ENCODE measurements around the gene ACKR4. TPM values are rescaled to one million over a fixed set of nuclear protein-coding genes. Genes with fewer than 3 reads are reported as not detected.

Gene ACKR4
- polyA plus RNA-seq, 1 experiment, result 26.7 TPM

GRCh38 chr3:132625613-132626012 lies 28.5 kb downstream of the ACKR4 start:
- peaks cover 2% of the 10 kb centered on the region; the same call in 1 of the 2 replicates for H3K36me3 ChIP-seq (ENCODE audit: control insufficient read depth, insufficient read depth, low read length)
- TF ChIP-seq CTCF (IDR thresholded peaks at IDR 0.05; ENCODE audit: insufficient read depth, low read depth, low read length), result no peak
- H3K27me3 ChIP-seq (ENCODE audit: control insufficient read depth, insufficient read depth, low read length), result no peaks in the 10 kb centered on the region
- CTCF ChIA-PET, result interaction anchor here (0.8 to 1.9 kb wide), 5 partner anchors 57 to 98 kb away, joined by 3 to 4 read pairs (median 3); no protein-coding TSS in a partner anchor
- POLR2A ChIA-PET, result no interaction called here
- no peak overlapping the region for H3K4me3 ChIP-seq (ENCODE audit: low read depth, low read length)
- no peak for DNase-seq (ENCODE audit: low read depth)

GRCh38 chr3:132626955-132627354 lies 29.9 kb downstream of the ACKR4 start:
- ChIA-PET POLR2A (no interaction called here), CTCF (interaction anchor here (0.7 to 1.4 kb wide), 3 partner anchors 16 to 35 kb away, joined by 3 to 4 read pairs (median 3); no protein-coding TSS in a partner anchor)
- H3K4me3 ChIP-seq (ENCODE audit: low read depth, low read length), result no peak overlapping the region
- H3K27me3 ChIP-seq (ENCODE audit: control insufficient read depth, insufficient read depth, low read length), result no peaks in the 10 kb centered on the region
- TF ChIP-seq CTCF (IDR thresholded peaks at IDR 0.05; ENCODE audit: insufficient read depth, low read depth, low read length), result no peak
- no peak for DNase-seq (ENCODE audit: low read depth)
- H3K36me3 ChIP-seq (ENCODE audit: control insufficient read depth, insufficient read depth, low read length), result peaks cover 2% of the 10 kb centered on the region; the same call in 1 of the 2 replicates

- DNase-seq (ENCODE audit: low read depth), result no peak
- CTCF ChIA-PET, result no interaction called here
- Histone ChIP-seq H3K36me3 (ENCODE audit: control insufficient read depth, insufficient read depth, low read length) (peaks cover 2% of the 10 kb centered on the region; the same call in 1 of the 2 replicates), H3K4me3 (ENCODE audit: low read depth, low read length) (no peak overlapping the region), H3K27me3 (ENCODE audit: control insufficient read depth, insufficient read depth, low read length) (no peaks in the 10 kb centered on the region)
- no peak for TF ChIP-seq CTCF (IDR thresholded peaks at IDR 0.05; ENCODE audit: insufficient read depth, low read depth, low read length)
- POLR2A ChIA-PET, result no interaction called here
Measured at GRCh38 chr3:132628157-132628556, 31.1 kb downstream of the ACKR4 start.

- CTCF ChIA-PET, result no interaction called here
- POLR2A ChIA-PET, result no interaction called here
- peak; percentile 76 for DNase-seq (ENCODE audit: low read depth)
- no peak for TF ChIP-seq CTCF (IDR thresholded peaks at IDR 0.05; ENCODE audit: insufficient read depth, low read depth, low read length)
- no peak overlapping the region for H3K4me3 ChIP-seq (ENCODE audit: low read depth, low read length)
- H3K36me3 ChIP-seq (ENCODE audit: control insufficient read depth, insufficient read depth, low read length), result peaks cover 2% of the 10 kb centered on the region; the same call in 1 of the 2 replicates
- H3K27me3 ChIP-seq (ENCODE audit: control insufficient read depth, insufficient read depth, low read length), result no peaks in the 10 kb centered on the region
Measured at GRCh38 chr3:132629928-132630327, 32.9 kb downstream of the ACKR4 start.

GRCh38 chr3:132630612-132631011 lies 33.5 kb downstream of the ACKR4 start:
- H3K36me3 ChIP-seq (ENCODE audit: control insufficient read depth, insufficient read depth, low read length), result peaks cover 2% of the 10 kb centered on the region; the same call in 1 of the 2 replicates
- ChIA-PET POLR2A (interaction anchor here (0.6 kb wide), 1 partner anchor 11 kb away, joined by 3 read pairs; no protein-coding TSS in a partner anchor), CTCF (interaction anchor here (0.7 to 1.3 kb wide), 3 partner anchors 34 to 57 kb away, joined by 3 read pairs; partner anchors contain the start of gene ACKR4)
- TF ChIP-seq CTCF (IDR thresholded peaks at IDR 0.05; ENCODE audit: insufficient read depth, low read depth, low read length), result no peak
- no peak overlapping the region for H3K4me3 ChIP-seq (ENCODE audit: low read depth, low read length)
- no peaks in the 10 kb centered on the region for H3K27me3 ChIP-seq (ENCODE audit: control insufficient read depth, insufficient read depth, low read length)
- no peak for DNase-seq (ENCODE audit: low read depth)
